Astrocyte (in vitro differentiated cells and primary cell): ENCODE data around the gene LAIR2.

Source experiments
- CTCF ChIP-seq: IDR thresholded peaks from 2 replicates; pipeline ENCODE4 v1.5.1; 2011; ENCODE audit warnings: low read depth, mild to moderate bottlenecking, inconsistent platforms, low read length, moderate library complexity; ENCODE audit not compliant: insufficient read depth
- EZH2 ChIP-seq: IDR thresholded peaks from 2 replicates; pipeline ENCODE4 v1.6.1; 2012; ENCODE audit warnings: mild to moderate bottlenecking, low read length, inconsistent platforms; ENCODE audit not compliant: insufficient read depth

GRCh38 chr19:54558339-54558738, 55.7 kb downstream of the LAIR2 start:
- no peak for TF ChIP-seq EZH2
- no peak for TF ChIP-seq CTCF
